ENCODE data around the gene ACSS3. TPM values are rescaled to one million over a fixed set of nuclear protein-coding genes. Genes with fewer than 3 reads are reported as not detected.

ACSS3 gene
- total and polyA plus RNA-seq, 8 donors: 0.73 to 28.5 (median 4.6) TPM

DNA sequence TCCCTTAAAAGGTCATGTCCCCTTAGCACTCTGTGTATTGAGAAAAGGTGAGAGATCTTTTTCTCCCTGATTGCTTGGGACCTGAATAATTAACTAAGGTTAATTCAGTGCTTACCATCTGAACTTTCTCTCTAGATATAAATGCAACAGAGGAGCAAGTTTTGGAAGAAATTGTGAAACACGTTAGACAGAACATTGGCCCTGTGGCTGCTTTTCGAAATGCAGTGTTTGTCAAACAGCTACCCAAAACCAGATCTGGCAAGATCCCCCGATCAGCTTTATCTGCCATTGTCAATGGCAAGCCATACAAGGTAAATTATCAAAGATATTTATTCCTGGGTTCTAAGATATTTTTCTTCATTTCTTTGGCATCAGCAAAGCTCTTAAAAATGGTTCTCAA, 175.5 kb downstream of the ACSS3 start:
- H3K36me3 ChIP-seq: no peaks in the 10 kb centered on the region
- 43 to 77% (median 55%) methylated on average over 3 of the region's 3 CpGs for WGBS, 5 donors
- H3K9me3 ChIP-seq: no peaks in the 10 kb centered on the region
- no peak for DNase-seq
- TF ChIP-seq, protein P1, sequence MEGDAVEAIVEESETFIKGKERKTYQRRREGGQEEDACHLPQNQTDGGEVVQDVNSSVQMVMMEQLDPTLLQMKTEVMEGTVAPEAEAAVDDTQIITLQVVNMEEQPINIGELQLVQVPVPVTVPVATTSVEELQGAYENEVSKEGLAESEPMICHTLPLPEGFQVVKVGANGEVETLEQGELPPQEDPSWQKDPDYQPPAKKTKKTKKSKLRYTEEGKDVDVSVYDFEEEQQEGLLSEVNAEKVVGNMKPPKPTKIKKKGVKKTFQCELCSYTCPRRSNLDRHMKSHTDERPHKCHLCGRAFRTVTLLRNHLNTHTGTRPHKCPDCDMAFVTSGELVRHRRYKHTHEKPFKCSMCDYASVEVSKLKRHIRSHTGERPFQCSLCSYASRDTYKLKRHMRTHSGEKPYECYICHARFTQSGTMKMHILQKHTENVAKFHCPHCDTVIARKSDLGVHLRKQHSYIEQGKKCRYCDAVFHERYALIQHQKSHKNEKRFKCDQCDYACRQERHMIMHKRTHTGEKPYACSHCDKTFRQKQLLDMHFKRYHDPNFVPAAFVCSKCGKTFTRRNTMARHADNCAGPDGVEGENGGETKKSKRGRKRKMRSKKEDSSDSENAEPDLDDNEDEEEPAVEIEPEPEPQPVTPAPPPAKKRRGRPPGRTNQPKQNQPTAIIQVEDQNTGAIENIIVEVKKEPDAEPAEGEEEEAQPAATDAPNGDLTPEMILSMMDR (IDR thresholded peaks at IDR 0.05): no peak
- TF ChIP-seq POLR2AphosphoS5 (IDR thresholded peaks at IDR 0.05) (no peak), EP300 (IDR thresholded peaks at IDR 0.05) (no peak), POLR2A (IDR thresholded peaks at IDR 0.05) (no peak)
- no peaks in the 10 kb centered on the region for H3K27me3 ChIP-seq
- no peak overlapping the region for H3K4me3 ChIP-seq
- H3K27ac ChIP-seq: no peak overlapping the region
- H3K4me1 ChIP-seq: no peaks in the 10 kb centered on the region
- intact Hi-C loops (cut with DNase I; ENCODE audit: low total_unique reads): no loop called here

- Histone ChIP-seq H3K27ac (no peak overlapping the region), H3K4me3 (no peak overlapping the region), H3K27me3 (no peaks in the 10 kb centered on the region), H3K4me1 (no peaks in the 10 kb centered on the region), H3K9me3 (no peaks in the 10 kb centered on the region), H3K36me3 (no peaks in the 10 kb centered on the region)
- 68 to 86% (median 81%) methylated on average over 7 of the region's 7 CpGs for WGBS, 5 donors
- DNase-seq: no peak
- TF ChIP-seq, protein P1 (IDR thresholded peaks at IDR 0.05): no peak
- TF ChIP-seq POLR2AphosphoS5 (IDR thresholded peaks at IDR 0.05): no peak
- no peak for TF ChIP-seq POLR2A (IDR thresholded peaks at IDR 0.05)
- TF ChIP-seq EP300 (IDR thresholded peaks at IDR 0.05): no peak
- intact Hi-C loops (cut with DNase I; ENCODE audit: low total_unique reads): no loop called here
These were observed 177.6 kb downstream of the ACSS3 start for GRCh38 chr12:81255456-81255855.

DNA sequence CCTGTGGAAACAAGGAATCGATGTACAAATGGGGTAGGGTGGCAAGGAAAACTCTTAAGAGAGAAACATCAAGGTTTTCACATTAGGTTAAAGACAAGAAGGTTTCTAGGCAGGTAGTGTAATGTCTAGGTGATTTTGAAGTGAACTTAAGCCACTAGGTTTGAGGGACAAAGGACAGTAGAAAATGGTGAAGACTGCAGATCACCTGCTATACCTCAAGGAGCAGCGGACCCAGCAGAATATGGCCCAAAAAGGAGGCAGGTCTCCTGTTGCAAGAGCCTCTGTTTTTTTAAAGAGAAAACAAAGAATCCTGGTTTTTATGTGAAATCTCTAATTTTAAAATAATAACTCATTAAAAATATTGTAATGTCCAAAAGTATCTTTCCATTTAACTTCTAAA, 178.1 kb downstream of the ACSS3 start:
- H3K27me3 ChIP-seq: no peaks in the 10 kb centered on the region
- TF ChIP-seq, protein P1 (IDR thresholded peaks at IDR 0.05): no peak
- TF ChIP-seq POLR2A (IDR thresholded peaks at IDR 0.05) (no peak), POLR2AphosphoS5 (IDR thresholded peaks at IDR 0.05) (no peak), EP300 (IDR thresholded peaks at IDR 0.05) (no peak)
- H3K27ac ChIP-seq: no peak overlapping the region
- H3K4me3 ChIP-seq: no peak overlapping the region
- no peaks in the 10 kb centered on the region for H3K4me1 ChIP-seq
- DNase-seq: no peak
- no peaks in the 10 kb centered on the region for H3K9me3 ChIP-seq
- intact Hi-C loops (cut with DNase I; ENCODE audit: low total_unique reads): no loop called here
- no peaks in the 10 kb centered on the region for H3K36me3 ChIP-seq
- WGBS, 5 donors: 86 to 92% (median 89%) methylated on average over 2 of the region's 2 CpGs

DNA sequence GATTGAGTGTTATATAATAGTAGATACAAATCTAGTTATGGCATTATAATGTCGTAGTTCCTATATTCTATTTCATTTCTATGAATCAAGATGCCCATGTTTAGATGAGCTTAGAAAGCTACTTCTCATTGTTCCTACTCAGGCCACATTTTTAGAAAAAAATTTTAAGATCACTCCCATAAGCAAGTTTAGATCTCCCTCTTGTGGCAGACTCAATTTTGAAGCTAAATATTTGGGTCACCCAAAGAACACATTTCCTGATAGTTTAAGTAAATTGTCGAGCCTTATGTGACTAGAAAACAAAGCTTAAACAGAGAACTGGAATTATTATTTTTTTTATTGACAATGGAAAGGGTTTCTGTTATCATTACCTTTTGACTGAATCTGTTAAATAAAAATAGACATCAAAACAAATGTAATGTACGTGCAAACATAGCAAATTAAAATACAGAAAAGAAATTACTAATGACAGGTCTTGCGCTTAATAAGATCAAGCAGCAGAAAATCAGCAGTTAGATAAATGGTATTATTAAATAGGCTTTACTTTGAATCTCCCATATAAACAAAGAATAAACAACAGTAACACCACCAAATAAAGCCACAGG, 180.2 kb downstream of the ACSS3 start:
- Histone ChIP-seq H3K27me3 (no peaks in the 10 kb centered on the region), H3K36me3 (no peaks in the 10 kb centered on the region), H3K4me1 (no peaks in the 10 kb centered on the region), H3K9me3 (no peaks in the 10 kb centered on the region), H3K4me3 (no peak overlapping the region), H3K27ac (no peak overlapping the region)
- intact Hi-C loops (cut with DNase I; ENCODE audit: low total_unique reads): no loop called here
- DNase-seq: peak in 1 of 2 donors; percentile 68
- TF ChIP-seq POLR2AphosphoS5 (IDR thresholded peaks at IDR 0.05) (no peak), EP300 (IDR thresholded peaks at IDR 0.05) (no peak), POLR2A (IDR thresholded peaks at IDR 0.05) (no peak)
- TF ChIP-seq, protein P1 (IDR thresholded peaks at IDR 0.05): peak in 2 of 7 experiments; percentile 25 to 27
- WGBS, 5 donors: 42 to 51% (median 46%) methylated on average over 4 of the region's 4 CpGs

All from stomach (tissue), 9 donors.